Measurements from ENCODE around the gene NOL12. TPM values are rescaled to one million over a fixed set of nuclear protein-coding genes. Genes with fewer than 3 reads are reported as not detected.
A peak's percentile ranks its signal among the peaks of the same experiment; 100 is the strongest.

The NOL12 gene
- total RNA-seq, 1 experiment from 2014 or later = 32.7 TPM

- in situ Hi-C loops (cut with HindIII; ENCODE audit: low pct_unique_long_range_greater_than_20kb, low sequenced_read_pairs) (no loop called here), intact Hi-C loops (cut with micrococcal nuclease; ENCODE audit: unreplicated experiment) (no loop called here)
- ATAC-seq (no peak), DNase-seq (ENCODE audit: low read depth, low spot score) (no peak)
- TF ChIP-seq POLR2AphosphoS5 (IDR thresholded peaks at IDR 0.05; ENCODE audit: low read depth, low read length) (no peak), CTCF (IDR thresholded peaks at IDR 0.05) (no peak), TCF7L2 (IDR thresholded peaks at IDR 0.05; ENCODE audit: low read depth, low read length) (no peak), SIN3A (IDR thresholded peaks at IDR 0.05; ENCODE audit: borderline replicate concordance, insufficient read depth, low read depth, low read length) (no peak)
- TF ChIP-seq, protein P1, sequence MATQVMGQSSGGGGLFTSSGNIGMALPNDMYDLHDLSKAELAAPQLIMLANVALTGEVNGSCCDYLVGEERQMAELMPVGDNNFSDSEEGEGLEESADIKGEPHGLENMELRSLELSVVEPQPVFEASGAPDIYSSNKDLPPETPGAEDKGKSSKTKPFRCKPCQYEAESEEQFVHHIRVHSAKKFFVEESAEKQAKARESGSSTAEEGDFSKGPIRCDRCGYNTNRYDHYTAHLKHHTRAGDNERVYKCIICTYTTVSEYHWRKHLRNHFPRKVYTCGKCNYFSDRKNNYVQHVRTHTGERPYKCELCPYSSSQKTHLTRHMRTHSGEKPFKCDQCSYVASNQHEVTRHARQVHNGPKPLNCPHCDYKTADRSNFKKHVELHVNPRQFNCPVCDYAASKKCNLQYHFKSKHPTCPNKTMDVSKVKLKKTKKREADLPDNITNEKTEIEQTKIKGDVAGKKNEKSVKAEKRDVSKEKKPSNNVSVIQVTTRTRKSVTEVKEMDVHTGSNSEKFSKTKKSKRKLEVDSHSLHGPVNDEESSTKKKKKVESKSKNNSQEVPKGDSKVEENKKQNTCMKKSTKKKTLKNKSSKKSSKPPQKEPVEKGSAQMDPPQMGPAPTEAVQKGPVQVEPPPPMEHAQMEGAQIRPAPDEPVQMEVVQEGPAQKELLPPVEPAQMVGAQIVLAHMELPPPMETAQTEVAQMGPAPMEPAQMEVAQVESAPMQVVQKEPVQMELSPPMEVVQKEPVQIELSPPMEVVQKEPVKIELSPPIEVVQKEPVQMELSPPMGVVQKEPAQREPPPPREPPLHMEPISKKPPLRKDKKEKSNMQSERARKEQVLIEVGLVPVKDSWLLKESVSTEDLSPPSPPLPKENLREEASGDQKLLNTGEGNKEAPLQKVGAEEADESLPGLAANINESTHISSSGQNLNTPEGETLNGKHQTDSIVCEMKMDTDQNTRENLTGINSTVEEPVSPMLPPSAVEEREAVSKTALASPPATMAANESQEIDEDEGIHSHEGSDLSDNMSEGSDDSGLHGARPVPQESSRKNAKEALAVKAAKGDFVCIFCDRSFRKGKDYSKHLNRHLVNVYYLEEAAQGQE (IDR thresholded peaks at IDR 0.05; ENCODE audit: insufficient read depth in 1 of 2, low read depth in 2 of 2, low read length in 1 of 2) = no peak
- no TSS peak for BruUV-seq (replicated peaks)
- Histone ChIP-seq H3K27ac (ENCODE audit: low read length) (no peak overlapping the region), H3K9me3 (ENCODE audit: control insufficient read depth, insufficient read depth, low read depth, low read length) (no peaks in the 10 kb centered on the region), H3K4me1 (ENCODE audit: control insufficient read depth, insufficient read depth, low read length) (no peaks in the 10 kb centered on the region), H3K27me3 (ENCODE audit: control insufficient read depth, insufficient read depth, low read length) (no peaks in the 10 kb centered on the region), H3K4me3 (ENCODE audit: low read depth in 2 of 2, low read length in 2 of 2) (no peak overlapping the region), H3K36me3 (ENCODE audit: control insufficient read depth, insufficient read depth, low read length) (no peaks in the 10 kb centered on the region)
- ChIA-PET POLR2A (no interaction called here), CTCF (no interaction called here)
Measured at GRCh38 chr22:37734402-37734700, 48.2 kb downstream of the NOL12 start.

DNA sequence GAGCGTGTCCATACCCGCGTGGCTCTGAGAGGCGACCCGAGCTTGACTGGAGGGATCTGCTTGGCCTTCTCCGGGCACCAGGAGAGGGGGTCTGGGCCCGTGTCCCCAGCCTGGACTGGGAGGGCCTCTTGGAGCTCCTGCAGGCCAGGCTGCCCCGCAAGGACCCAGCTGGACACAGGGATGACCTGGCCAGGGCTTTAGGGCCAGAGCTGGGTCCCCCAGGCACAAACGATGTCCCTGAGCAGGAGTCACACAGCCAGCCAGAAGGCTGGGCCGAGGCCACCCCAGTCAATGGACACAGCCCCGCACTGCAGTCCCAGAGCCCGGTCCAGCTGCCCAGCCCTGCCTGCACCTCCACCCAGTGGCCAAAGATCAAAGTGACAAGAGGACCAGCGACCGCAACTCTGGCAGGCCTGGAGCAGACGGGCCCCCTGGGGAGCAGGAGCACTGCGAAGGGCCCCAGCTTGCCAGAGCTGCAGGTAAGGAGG is 48.9 kb downstream of the NOL12 start:
- no peaks in the 10 kb centered on the region for H3K9me3 ChIP-seq (ENCODE audit: control insufficient read depth, insufficient read depth, low read depth, low read length)
- H3K27ac ChIP-seq (ENCODE audit: low read length) = no peak overlapping the region
- no peak overlapping the region for H3K4me3 ChIP-seq (ENCODE audit: low read depth in 2 of 2, low read length in 2 of 2)
- TF ChIP-seq TCF7L2 (IDR thresholded peaks at IDR 0.05; ENCODE audit: low read depth, low read length) (peak; percentile 98), POLR2AphosphoS5 (IDR thresholded peaks at IDR 0.05; ENCODE audit: low read depth, low read length) (no peak), CTCF (IDR thresholded peaks at IDR 0.05) (peak; percentile 71; the same call in 1 of the 2 replicates)
- TF ChIP-seq, protein P1 (IDR thresholded peaks at IDR 0.05; ENCODE audit: insufficient read depth in 1 of 2, low read depth in 2 of 2, low read length in 1 of 2) = no peak
- BruUV-seq (replicated peaks) = no TSS peak
- intact Hi-C loops (cut with micrococcal nuclease; ENCODE audit: unreplicated experiment) = no loop called here
- no peaks in the 10 kb centered on the region for H3K4me1 ChIP-seq (ENCODE audit: control insufficient read depth, insufficient read depth, low read length)
- no peaks in the 10 kb centered on the region for H3K36me3 ChIP-seq (ENCODE audit: control insufficient read depth, insufficient read depth, low read length)
- peak; percentile 89 for ATAC-seq
- ChIA-PET POLR2A (no interaction called here), CTCF (no interaction called here)
- no peaks in the 10 kb centered on the region for H3K27me3 ChIP-seq (ENCODE audit: control insufficient read depth, insufficient read depth, low read length)
- no peak for DNase-seq (ENCODE audit: low read depth, low spot score)
- in situ Hi-C loops (cut with HindIII; ENCODE audit: low pct_unique_long_range_greater_than_20kb, low sequenced_read_pairs) = no loop called here

All from Panc1 (cell line).